Hematopoietic multipotent progenitor cell treated with erythropoietin and hydrocortisone succinate and interleukin-3 and kit ligand, for 17 days (in vitro differentiated cells): ENCODE data around the gene GPRIN1.

Source experiments
- DNase-seq: peaks from one replicate; pipeline ENCODE4 v3.0.0-alpha.2; 2015; ENCODE audit warnings: low spot score

The GPRIN1 gene

DNA sequence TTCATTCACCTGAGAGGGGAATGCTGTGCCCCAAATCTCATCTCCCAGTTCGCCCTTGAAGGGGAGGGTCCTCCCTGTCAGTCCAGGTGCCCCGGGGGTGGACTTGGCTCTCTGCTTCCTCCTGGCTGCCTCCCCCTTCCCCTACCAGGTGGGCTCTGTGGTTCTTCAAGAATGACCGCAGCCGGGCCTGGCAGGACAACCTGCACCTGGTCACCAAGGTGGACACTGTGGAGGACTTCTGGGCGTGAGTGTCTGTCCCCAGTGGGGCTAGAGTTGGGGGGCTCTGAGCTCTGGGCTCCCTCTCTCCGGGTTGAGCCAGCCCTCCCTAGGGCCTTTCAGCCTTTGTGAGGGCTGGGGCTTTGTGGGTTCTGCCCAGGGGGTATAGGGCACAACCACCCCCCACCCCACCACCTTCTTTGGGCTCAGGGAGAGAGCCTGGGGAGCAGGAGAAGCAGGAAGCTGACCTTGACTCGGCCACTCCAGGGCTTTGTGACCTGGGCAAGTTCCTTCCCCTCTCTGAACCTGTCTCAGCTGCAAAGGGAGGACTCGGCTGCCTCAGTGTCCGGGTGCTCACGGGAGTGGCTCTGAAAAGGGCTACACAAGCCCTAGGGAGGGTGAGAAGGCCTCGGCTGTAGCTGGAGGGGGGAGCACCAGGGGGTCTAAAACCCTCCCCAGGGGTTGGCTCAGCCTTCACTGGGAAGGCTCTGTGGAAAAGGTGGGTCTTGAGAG lies 33.7 kb upstream of the GPRIN1 start:
- no peak for DNase-seq

DNA sequence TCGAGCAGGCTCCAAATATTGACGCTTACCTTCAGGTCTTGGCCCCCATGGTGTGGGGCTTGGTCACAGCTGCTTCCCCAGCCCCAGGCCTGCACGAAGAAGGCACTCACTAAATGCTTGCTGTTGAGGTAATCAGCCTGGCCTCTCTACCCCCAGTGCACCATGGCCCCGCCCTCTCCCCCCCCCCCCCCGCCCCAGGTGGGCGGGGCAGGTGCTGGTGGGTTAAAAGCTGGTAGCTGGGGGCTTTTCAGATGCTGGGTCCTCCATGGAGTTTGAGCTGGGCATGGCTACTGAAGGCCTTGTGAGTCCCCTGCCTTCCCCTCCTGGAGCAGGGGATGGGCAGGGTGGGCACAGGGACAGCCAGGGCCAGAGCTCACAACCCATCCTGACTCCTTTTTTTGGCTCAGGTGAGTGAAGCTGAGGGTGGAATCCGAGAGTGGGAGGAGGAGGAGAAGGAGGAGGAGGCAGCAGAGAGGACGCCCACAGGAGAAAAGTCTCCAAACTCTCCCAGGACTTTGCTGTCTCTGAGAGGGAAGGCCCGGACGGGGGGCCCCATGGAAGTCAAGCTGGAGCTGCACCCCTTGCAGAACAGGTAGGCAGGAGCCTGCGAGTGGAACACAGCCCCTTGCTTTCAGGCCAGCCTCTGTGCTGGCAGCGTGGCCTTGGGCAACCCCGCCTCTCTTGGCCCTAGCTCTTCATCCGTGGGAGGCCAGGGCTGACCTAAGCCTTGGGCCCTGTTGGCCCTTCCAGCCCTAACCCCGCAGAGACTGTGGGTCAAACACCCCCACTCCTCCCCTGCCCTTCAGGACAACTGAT lies 32.9 kb upstream of the GPRIN1 start:
- DNase-seq = no peak

DNA sequence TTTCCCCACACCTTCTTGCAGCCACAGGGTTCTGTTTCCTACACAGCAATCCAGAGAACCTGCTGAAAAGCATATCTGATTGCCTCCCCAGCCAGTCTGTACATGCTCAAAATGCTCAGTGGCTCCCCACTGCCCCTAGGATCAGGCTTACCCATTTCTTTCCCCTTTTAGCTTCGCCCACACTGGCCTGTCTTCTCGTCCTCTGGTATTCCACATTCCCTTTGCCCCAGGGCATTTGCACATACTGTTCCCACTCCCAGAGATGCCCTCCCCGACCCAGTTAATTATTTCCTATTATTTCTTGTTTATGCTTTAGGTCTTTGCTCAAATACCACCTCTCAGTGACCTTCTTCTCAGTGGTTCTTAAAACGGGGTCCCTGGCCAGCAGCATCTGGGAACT lies 30.7 kb upstream of the GPRIN1 start:
- DNase-seq = no peak

DNA sequence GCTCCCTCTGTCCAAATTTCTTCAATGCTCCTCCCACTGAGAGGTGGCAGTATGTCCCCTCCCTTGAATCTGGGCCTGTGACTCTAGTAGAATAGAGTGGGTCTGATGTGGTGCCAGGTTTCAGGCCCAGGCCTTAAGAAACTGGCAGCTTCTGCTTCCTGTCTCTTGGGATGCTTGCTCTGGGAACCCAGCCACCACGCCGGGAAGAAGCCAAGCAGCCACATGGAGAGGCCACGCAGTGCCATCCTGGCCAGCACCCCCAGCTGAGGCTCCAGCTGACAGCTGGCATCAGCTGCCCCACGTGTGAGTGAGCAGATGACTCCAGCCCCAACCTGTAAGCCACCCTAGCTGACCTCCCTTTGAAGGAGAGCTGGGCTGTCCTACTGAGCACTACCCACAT lies 30.0 kb upstream of the GPRIN1 start:
- DNase-seq = no peak

DNA sequence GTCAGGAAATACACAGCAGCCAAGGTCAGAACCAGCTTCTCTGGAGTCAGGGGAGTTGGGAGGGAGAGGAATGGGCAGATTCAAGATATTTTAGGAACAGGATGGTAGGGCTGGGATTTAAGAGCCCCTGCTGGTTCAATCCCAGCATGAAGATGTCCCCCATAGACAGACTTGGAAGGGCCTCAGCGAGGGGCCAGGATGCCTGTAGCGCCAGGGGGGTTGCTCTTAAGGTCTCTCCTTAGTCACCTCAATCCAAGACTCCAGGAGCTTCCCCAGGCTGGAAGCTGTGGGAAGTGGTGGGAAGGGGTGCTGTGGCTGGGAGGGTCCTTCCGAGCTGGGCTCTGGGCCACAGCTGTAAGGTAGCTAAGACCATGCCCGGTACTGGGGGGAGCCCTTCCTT lies 29.3 kb upstream of the GPRIN1 start:
- DNase-seq = no peak

DNA sequence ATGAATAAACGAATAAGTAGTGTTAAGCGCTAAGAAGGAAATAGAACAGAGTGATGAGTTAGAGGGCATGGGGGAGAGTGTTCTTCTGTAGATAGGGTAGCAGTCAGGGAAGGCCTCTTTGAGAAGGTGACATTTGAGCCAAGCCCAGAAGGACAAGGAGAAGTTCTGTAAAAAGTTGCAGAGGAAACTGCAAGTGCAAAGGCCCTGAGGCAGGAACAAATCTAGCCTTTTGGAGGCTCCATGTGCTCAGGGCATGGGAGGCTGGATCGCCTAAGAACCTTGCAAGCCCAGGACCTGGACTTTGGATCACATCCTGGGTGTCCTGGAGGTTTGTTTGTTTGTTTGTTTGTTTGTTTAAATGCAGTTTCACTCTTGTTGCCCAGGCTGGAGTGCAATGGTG lies 28.5 kb upstream of the GPRIN1 start:
- DNase-seq = no peak

DNA sequence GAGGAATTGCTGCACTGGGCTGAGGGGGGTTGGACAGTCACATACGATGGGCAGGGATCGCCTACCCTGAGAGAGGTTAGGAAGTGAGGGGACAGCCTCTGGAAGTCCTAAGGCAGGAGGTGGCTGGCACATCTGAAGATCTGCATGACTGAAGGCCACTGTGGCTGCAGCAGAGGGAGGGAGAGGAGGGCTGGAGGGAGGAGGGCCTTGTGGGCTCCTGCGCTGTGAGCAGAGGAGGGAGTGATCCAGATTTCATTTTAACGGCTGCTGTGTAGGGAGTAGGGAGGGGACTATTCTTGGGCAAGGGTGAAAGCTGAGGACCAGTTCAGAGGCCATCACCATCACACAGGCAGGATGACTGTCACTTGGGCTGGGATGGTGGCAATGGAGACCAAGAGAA lies 27.6 kb upstream of the GPRIN1 start:
- DNase-seq = no peak

DNA sequence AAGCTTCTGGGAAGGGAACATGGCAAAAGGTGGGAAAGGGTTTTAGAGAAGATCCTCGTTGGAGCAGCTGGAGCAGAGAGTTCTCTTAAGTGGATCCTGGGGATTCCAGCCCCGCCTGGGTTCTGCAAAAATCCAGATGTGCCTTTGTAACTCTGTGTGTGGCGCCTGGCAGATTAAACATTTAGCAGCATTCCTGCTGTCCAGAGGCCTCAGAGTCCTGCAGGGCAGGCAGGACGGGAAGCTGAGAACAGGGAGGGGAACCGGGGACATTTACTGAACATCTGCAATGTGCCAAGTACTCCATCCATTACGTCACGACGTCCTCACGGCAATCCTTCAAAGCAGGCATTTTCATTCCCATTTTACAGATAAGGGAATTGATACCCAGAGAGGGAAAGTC lies 26.5 kb upstream of the GPRIN1 start:
- no peak for DNase-seq

DNA sequence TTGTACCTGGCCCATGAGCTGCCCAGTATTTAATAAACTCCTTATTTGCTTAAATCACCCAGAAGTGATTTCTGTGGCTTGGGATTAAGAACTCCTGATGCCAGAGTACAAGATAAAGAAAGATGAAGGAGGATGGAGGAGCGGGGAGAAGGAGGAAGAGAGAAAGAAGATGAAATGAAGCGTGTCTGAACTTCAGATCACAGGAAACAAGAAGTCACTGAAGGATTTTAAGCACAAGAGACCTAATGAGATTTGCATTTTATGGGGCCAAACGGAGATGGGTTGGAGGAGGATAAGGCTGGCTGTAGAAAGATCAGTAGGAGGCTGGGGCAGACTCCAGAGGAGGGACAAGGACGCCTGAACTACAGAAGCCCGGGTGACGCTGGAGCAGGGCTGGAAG lies 23.6 kb upstream of the GPRIN1 start:
- DNase-seq = no peak

DNA sequence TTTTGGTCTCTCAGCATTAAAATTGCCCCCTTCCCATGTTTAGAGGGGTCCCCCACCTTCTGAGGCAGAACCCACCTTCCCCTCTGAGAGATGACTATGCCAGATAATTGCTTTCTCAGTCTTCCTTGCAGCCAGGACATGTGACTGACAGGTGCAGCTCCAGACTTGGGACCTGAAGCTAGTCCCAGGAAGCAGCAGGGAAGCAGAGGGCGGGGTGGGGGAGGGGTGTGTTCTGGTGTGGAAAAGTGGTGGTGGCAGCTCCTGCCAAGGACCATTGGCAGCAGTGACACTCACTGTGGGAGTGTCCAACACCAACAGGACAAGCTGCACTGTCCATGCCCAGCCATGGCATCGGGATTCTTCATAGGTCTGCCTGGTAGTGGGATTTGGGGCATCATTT lies 22.8 kb upstream of the GPRIN1 start:
- DNase-seq = no peak

DNA sequence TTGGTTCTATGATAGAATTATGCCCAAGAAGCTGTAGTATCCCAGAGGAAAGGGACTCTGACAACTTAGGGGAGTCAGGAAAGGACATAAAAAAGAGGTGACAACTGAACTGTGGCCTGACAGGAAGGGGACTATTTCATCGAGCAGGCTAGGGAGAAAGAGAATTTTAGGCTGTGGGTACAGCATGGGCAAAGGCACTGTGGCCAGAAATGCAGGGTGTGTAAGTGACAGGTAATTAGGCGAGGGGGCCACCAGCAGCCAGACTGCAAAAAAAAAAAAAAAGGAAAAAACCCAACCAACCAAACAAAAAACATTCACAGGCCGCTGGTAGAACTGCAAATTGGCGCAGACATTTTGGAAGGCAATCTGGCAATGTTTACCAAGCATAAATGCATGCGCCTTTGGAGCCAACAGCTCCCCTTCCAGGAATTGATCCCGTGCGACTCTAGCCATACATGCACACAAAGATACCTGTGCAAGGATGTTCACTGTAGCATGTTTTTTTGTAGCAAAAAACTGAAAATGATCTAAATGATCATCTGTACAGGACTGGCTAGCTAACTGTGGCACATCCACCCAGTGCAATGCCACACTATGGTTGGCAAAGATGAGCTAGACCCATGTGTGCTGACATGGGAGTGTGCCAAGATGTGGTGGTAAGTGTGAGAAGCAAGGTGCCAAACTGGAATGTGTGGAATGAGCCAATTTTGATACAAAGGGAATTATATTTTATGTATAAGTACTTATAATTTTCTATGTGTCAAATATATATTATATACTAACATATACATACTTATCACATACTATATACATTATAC lies 21.6 kb upstream of the GPRIN1 start:
- no peak for DNase-seq

DNA sequence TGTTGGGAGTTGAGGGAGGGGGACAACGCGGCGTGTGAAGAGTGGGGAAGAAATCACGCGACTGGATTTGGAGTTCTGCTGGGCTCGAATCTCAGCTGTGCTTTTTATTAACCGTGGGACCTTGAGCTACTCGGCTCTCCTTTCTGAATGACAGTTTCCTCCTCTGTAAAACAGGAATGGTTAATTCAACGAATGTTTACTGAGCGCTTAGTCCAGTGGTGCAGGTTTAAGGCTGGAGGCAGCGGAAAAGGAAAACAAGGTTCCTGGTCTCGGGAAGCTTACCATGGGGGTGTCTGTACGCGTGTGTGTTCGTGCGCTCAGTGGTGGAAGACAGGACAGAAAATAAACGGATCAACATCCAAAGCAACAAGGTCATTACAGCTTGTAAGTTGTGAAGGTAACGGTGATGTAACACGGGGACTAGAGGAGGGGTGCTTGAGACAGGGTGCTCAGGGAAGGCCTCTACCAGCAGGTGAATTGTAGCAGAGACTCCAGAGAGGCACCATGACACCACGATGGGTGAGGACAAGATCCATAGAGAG lies 20.8 kb upstream of the GPRIN1 start:
- DNase-seq = no peak

DNA sequence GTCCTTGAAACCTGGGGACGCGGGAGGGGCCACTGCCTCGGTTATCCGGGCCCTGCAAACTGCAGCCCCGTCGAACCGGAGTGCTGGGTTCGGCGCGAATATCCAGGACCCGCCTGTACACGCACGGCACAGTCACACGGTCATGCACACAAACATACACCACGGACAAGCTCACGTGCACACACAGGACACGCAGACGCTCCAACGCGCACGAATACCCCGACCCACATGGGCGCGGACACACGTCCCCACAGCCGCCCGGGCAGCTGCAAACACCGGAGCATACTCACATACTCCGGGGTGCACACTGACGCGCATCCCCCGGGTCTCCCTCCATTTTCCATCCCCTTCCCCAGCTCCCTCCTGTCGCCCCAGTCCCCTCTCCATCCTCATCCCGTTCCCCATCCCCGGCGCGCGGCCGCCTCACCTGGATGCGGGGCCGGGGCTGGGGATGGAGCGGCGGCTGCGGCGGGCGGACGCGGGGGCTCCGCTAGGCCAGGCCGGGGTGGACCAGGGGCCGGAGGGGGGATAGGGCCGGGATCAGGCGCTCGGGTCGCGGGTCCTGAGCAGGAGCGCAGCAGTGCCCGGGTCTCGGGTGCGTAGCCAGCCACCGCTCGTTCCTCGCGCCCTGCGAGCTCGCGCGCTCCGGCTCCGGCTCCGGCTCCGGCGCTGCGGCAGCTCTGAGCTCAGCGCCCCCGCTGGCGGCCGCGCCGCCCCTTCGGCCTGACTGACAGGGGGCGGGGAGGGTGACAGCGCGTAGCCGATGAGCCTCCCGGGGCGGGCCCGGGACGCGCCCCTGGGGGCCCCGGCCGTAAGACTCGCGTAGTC lies 20.1 kb upstream of the GPRIN1 start, which contains the start of the genes EIF4E1B and SNCB:
EIF4E1B (plus strand) TSS at position 823 of the 828 bp plus-strand sequence. CDS start 12,113 bp downstream, outside the sequence.
SNCB (minus strand) TSS at position 682 of the 828 bp plus-strand sequence. CDS start 880 bp downstream, outside the sequence.
- no peak for DNase-seq

DNA sequence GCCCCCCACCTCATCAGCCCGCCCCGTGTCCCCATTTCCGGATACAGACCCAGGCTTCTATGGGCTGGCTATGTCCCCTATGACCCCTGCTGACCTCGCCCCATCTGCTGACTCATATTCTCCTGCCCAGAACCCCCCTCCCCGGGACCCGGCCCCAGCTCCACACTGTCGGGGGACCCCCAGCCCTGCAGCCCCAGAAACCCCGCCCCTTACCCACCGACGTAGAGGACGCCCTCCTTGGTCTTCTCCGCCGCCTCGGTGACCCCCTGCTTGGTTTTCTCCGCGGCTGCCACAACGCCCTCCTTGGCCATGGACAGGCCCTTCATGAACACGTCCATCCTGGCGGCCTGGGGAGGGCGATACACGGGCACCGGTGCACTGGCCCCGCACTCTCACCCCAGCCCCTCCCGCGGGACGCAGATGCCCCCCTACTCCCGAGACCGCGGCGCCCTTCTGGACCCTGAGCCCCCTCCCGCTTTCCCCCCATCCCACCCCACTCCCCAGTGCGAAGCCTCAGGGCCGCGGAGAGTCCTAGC lies 19.4 kb upstream of the GPRIN1 start:
- DNase-seq = no peak

DNA sequence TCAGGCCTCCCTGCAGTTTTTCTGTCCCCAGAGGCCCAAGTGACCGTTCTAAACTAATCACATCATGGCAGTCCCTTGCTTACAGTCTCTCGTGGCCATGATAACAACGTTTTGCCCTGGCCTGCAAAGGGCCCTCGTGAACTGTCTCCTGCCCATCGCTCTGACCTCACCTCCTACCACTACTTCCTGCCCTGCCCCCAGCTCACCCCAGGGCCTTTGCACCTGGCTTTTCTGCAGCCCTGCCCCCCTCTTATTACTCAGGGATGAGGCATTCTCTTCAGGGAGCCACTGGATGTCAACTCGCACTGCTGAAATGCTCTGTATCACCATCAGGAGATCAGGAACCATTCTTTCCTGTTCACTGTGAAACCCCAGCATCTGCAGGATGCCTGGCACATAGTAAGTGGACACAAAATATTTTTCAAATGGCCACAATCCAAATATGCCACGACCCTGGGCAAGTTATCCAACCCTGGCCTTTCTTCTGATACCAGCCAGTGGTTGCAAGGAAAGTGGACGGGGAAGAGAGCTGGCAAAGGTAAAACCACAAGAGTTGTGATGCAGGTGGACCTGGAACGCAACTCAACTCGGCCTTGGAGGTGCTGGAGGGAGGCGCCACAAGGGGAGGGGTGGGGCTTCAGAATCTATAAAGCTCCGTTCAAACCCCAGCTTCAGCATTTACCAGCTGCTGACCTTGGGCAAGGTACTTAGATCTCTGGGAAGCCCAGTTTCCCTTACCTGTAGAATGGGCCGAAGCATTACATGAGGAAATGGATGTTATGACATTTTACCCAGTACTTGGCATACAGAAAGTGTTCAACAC lies 18.7 kb upstream of the GPRIN1 start:
- DNase-seq = no peak

DNA sequence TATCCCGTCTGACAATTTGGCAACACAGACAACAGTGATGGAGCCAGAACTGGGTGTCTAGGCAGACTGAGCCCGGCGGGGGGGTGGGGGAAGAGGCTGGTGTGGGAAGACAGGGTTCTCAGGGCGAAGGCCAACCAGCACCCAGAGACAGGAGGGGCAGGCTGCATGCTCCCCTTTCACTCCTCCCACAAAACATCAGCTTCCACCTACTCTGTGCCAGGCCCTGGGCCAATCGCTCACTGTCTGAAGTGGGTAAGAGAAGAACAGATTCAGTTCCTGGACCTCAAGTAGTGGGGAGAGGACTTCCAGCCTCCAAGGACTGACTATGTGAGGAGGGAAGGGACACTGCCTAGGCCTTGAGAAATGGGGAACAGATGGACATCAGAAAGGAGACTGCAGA lies 17.6 kb upstream of the GPRIN1 start:
- DNase-seq = no peak

DNA sequence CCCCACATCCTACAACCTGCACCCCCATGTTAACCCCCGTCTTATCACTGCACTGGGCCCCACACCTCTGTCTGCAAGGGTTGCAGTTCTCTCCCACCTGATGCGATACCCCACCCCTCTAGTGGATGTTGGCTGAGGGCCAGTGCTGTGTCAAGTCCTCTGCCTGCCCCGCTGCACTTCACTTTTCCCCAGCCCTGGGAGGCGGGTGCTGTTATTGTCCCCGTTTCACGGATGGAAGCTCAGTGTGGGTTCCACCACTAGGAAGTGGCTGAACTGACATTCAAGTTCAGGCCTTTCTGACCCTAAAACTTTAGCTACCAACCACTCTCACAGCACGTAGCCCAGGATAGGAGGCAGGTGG lies 16.9 kb upstream of the GPRIN1 start:
- DNase-seq = no peak

DNA sequence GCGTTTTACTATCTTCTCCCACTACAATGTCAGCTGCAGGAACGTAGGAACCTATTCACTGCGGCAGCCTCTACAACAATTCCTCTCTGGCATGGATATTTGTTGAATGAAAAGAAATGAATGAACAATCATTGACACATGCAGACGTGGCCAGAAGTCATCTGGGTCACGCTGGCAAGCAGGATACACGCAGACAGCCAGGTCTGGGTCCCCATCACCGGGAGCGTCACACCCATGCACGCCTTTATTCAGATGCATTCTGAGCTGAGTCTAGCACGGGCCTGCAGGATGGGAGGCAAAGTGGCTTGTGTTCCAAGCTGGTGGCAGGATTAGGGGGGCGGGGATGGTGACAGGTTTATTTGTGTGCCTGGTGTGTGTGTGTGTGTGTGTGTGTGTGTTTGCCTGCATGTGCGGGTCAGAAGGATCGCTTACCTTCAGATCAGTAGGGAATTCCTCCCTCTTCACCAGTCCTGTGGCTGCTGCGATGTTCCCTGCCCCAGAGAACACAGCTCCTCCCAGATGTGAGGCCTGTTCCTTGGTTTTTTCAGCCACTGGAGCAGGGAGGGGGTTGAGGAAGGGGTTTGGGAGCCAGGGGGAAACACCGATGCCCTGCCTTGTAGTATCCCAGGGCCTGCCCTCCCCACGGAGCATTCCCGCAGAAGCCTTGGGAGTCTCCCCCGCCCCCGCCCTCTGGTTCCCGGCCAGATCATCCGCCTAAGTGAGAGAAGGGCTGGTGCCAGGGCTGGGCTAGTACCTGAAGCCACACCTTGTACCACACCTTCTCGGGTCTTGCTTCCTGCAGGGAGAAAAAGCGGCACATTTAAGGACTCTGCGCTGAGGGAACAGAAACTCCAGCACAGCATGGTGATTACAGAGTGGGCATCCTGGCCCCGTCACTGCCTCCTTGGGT lies 16.3 kb upstream of the GPRIN1 start:
- DNase-seq = no peak

DNA sequence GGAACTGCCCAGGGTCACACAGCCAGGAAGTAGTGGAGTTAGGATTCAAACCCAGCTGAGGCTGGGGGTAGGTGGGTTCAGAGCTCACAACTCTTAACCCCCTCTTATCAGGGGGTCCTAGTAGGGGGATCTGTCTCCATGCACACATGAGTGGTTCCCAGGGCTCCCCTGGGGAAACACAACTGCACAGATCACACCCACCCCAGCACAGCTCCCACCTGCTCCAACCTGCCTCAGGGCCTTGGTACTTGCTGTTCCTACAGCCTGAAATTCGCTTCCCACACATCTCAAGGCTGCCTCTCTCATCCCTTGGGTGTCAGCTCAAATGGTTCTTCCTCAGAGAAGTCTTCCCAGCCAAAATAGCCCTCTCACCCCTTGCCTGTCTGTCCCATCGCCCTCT lies 15.6 kb upstream of the GPRIN1 start:
- no peak for DNase-seq
